Ovary (tissue), 9 donors: Measurements from ENCODE around the gene CPSF3. TPM values are rescaled to one million over a fixed set of nuclear protein-coding genes. Genes with fewer than 3 reads are reported as not detected.
"Not testable (repeated sequence)": the region's sequence is repeated elsewhere in the genome, so short reads cannot be mapped to it uniquely, and the experiment has no call there.

Source experiments
- DNase-seq, 5 donors: peaks; one replicate each; pipeline ENCODE4 v3.0.0-alpha.2; 2019 to 2020
- H3K27ac ChIP-seq, 2 donors: fragments of 200-600 bp; one replicate each; pipeline versions ENCODE4 v1.5.1 to v1.8.0; 2019 to 2022
- H3K27me3 ChIP-seq: fragments of 200-600 bp; one replicate; pipeline ENCODE4 v1.8.0; 2022
- H3K36me3 ChIP-seq: fragments of 200-600 bp; sonication (generic); one replicate; pipeline ENCODE4 v1.5.1; 2019
- H3K4me1 ChIP-seq: one replicate; pipeline ENCODE4 v1.8.1; 2013; ENCODE audit warnings: mild to moderate bottlenecking, moderate library complexity; ENCODE audit not compliant: insufficient read depth
- H3K4me3 ChIP-seq: fragments of 200-600 bp; sonication (generic); one replicate; pipeline ENCODE4 v1.5.1; 2017
- H3K9me3 ChIP-seq, 2 donors: fragments of 200-600 bp in 1 of 2; sonication (generic) in 1 of 2; one replicate each; pipeline versions ENCODE4 v1.5.1 to v1.8.1; 2013 to 2019; ENCODE audit warnings: mild to moderate bottlenecking in 1 of 2, moderate library complexity in 1 of 2
- CTCF ChIP-seq, 3 donors: fragments of 450-650 bp in 2 of 3; fragments of 200-600 bp in 1 of 3; IDR thresholded peaks; one replicate each; pipeline versions ENCODE4 v1.5.1 to v1.8.0; 2016 to 2022; ENCODE audit warnings: antibody characterized with exemption in 3 of 3, mild to moderate bottlenecking in 1 of 3
- EP300 ChIP-seq: sonication (generic); formaldehyde crosslinking; IDR thresholded peaks from one replicate; pipeline ENCODE4 v1.6.1; 2017; ENCODE audit warnings: antibody characterized with exemption
- POLR2A ChIP-seq: fragments of 450-650 bp; IDR thresholded peaks from one replicate; pipeline ENCODE4 v1.6.1; 2017; ENCODE audit warnings: antibody characterized with exemption, mild to moderate bottlenecking, moderate library complexity
- WGBS, 3 donors: extraction: QIAGEN DNeasy Blood & Tissue Kit in 1 of 3; methylation state at CpG; one replicate each; pipeline versions ENCODE4 v1.1.5 to v1.1.7; 2013 to 2017; 5-methylcytosine and 5-hydroxymethylcytosine counted together
- intact Hi-C, 4 donors: fragments of 100-400 bp; cut with DNase I; formaldehyde crosslinking; loops; one replicate each; pipeline versions ENCODE4 v1.11.0 to v1.15.1; 2022 to 2023
- polyA plus RNA-seq, 2 donors: library from polyadenylated mRNA; stranded (reverse); fragments of 200-250 nt in 1 of 2; fragments of 350-450 nt in 1 of 2; fragmentation: Illumina TruSeq in 1 of 2; extraction: RNeasy Lipid Tissue Mini Kit (QIAGEN cat#74804) in 1 of 2; gene quantifications; one replicate each; pipeline ENCODE4 v1.2.3, GENCODE V29; 2013 to 2014
- total RNA-seq, 7 donors: library from RNA; depleted of rRNA in 2 of 7; stranded (reverse); fragments of >200 nt in 2 of 7; fragmentation: NEBNext Ultra II Directional in 3 of 7; extraction: Animal tissue kit (Norgen Biotek cat#: 25700) in 3 of 7; gene quantifications; one replicate each; pipeline versions ENCODE4 v1.1.0 to v1.2.4, GENCODE V29; 2016 to 2023
- donor health status: DM: no; HTN: no; CAD: no; lungs with moderate emphysema.
- donor health status: DM: no; HTN: no; CAD: no.
- donor health status: Bipolar disorder and iron deficiency.
- donor health status: DM: yes; HTN: yes; CAD: no.
- donor health status: DM: no; HTN: no; CAD: no.
- donor health status: DM: yes; HTN: yes; CAD: no.

The CPSF3 gene
- total and polyA plus RNA-seq, 9 donors: 11.8 to 25.0 (median 19.8) TPM

GRCh38 chr2:9392898-9393765 lies 30.3 kb upstream of the CPSF3 start:
- intact Hi-C loops: no loop called here
- Histone ChIP-seq H3K27ac (peak overlapping the region in 1 of 2 donors; percentile 19), H3K4me1 (no peaks in the 10 kb centered on the region), H3K4me3 (no peak overlapping the region), H3K36me3 (no peaks in the 10 kb centered on the region), H3K27me3 (no peaks in the 10 kb centered on the region), H3K9me3 (no peaks in the 10 kb centered on the region)
- WGBS, 3 donors: 54 to 67% (median 62%) methylated on average over 28 of the region's 28 CpGs
- peak in 2 of 5 donors; percentile 43 to 48 for DNase-seq
- TF ChIP-seq EP300 (no peak), POLR2A (no peak), CTCF (IDR thresholded peaks at IDR 0.05) (no peak)

GRCh38 chr2:9394816-9395215 lies 28.6 kb upstream of the CPSF3 start:
- 92 to 95% (median 92%) methylated on average over 15 of the region's 15 CpGs for WGBS, 3 donors
- Histone ChIP-seq H3K27ac (no peak overlapping the region), H3K9me3 (no peaks in the 10 kb centered on the region), H3K27me3 (no peaks in the 10 kb centered on the region), H3K36me3 (no peaks in the 10 kb centered on the region), H3K4me3 (no peak overlapping the region), H3K4me1 (no peaks in the 10 kb centered on the region)
- TF ChIP-seq EP300: no peak
- TF ChIP-seq CTCF (IDR thresholded peaks at IDR 0.05): no peak
- no peak for TF ChIP-seq POLR2A
- DNase-seq: peak in 1 of 5 donors; percentile 18
- intact Hi-C loops: no loop called here

- H3K27me3 ChIP-seq: no peaks in the 10 kb centered on the region
- peak in 1 of 5 donors; percentile 17 for DNase-seq
- no peaks in the 10 kb centered on the region for H3K4me1 ChIP-seq
- no peak for TF ChIP-seq CTCF (IDR thresholded peaks at IDR 0.05)
- no peak for TF ChIP-seq EP300
- TF ChIP-seq POLR2A: no peak
- whole genome bisulfite sequencing, 3 donors: 91 to 95% (median 93%) methylated on average over 14 of the region's 14 CpGs
- no peak overlapping the region for H3K27ac ChIP-seq
- H3K4me3 ChIP-seq: no peak overlapping the region
- no peaks in the 10 kb centered on the region for H3K9me3 ChIP-seq
- intact Hi-C loops: no loop called here
- no peaks in the 10 kb centered on the region for H3K36me3 ChIP-seq
Observed at GRCh38 chr2:9397201-9397600, 26.3 kb upstream of the CPSF3 start.

DNA sequence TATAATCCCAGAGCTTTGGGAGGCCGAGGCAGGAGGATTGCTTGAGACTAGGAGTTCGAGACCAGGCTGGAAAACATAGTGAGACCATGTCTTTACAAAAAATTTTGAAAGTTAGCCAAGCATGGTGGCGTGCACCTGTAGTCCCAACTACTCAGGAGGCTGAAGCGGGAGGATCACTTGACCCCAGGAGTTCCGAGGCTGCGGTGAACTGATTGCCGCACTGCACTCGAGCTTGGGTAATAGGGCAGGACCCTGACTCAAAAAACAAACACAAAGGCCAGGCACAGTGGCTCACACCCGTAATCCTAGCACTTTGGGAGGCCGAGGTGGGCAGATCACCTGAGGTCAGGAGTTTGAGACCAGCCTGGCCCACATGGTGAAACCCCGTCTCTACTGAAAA lies 25.2 kb upstream of the CPSF3 start:
- H3K4me3 ChIP-seq, H3K4me1 ChIP-seq, H3K36me3 ChIP-seq, H3K27ac ChIP-seq, H3K27me3 ChIP-seq, intact Hi-C loops, H3K9me3 ChIP-seq: not testable (repeated sequence)
- WGBS, 3 donors: 94 to 96% (median 95%) methylated on average over 11 of the region's 11 CpGs
- DNase-seq: peak in 1 of 5 donors; percentile 21
